ENCODE results near the gene GEMIN8.

The GEMIN8 gene

GRCh38 chrX:14017399-14017798 lies 12.3 kb downstream of the GEMIN8 start:
- H3K27ac ChIP-seq, result no peak overlapping the region
- DNase-seq (ENCODE audit: low read depth, low spot score), result no peak

DNA sequence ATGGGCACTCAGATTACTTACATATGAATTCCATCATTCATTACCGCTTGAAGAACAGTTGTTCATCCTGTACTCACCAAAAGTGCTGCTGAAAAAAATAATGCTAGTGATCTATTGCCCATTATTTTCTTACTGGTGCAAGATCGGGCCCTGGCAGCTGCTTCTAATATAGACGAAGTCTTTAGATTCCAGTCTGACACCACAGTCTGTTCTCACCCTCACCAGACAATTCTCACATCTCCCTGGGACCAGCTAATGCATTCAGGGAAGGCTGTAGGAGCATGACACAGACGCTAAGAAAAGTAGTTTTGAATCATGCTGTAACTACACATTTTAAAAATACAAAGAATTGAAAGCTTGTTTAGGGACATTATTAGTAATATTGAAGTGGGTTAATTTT lies 13.8 kb downstream of the GEMIN8 start:
- no peak overlapping the region for H3K27ac ChIP-seq
- DNase-seq (ENCODE audit: low read depth, low spot score), result no peak

DNA sequence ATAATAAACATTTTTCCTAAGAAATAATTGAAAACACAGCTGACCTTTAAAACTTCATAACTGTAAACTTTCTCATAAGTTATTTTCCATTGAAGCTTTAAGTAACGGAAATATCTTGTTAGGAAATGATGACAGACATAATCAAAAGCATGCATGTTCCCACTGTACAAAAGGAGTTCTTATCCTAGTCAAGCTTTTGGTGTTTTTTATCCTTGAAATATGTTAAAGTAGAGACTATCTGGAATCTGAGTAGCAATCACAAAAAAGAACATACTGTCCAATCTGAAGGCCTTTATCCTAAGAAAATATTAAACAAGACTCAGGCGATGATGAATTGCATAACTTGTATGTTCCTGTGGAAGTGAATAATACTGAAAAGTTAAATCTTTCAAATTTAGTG lies 14.4 kb downstream of the GEMIN8 start:
- no peak for DNase-seq (ENCODE audit: low read depth, low spot score)
- no peak overlapping the region for H3K27ac ChIP-seq

DNA sequence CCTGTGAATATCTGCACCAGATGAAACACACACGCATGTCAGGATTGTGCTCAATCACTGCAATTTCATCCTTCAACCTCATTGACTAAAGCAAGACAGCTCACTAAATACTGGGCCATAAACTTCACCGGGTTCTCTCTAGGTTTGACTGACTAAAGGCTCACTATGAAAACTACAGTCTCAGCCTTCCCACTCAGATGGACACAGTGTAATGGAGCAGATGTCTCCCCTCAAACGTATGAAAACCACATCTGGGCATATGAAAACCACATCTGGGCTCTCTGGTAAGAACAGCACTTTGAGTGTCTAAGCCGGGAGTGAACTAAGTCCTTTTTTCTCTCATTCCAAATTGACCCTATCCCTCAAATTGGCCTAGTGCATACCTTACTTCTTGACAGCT lies 15.2 kb downstream of the GEMIN8 start:
- no peak for DNase-seq (ENCODE audit: low read depth, low spot score)
- H3K27ac ChIP-seq, result no peak overlapping the region

GRCh38 chrX:14013054-14013453 lies 16.6 kb downstream of the GEMIN8 start:
- DNase-seq (ENCODE audit: low read depth, low spot score), result no peak
- no peak overlapping the region for H3K27ac ChIP-seq

- DNase-seq (ENCODE audit: low read depth, low spot score), result no peak
- H3K27ac ChIP-seq, result peak overlapping the region; percentile 61
Observed at GRCh38 chrX:14010566-14010965, 19.1 kb downstream of the GEMIN8 start.

DNA sequence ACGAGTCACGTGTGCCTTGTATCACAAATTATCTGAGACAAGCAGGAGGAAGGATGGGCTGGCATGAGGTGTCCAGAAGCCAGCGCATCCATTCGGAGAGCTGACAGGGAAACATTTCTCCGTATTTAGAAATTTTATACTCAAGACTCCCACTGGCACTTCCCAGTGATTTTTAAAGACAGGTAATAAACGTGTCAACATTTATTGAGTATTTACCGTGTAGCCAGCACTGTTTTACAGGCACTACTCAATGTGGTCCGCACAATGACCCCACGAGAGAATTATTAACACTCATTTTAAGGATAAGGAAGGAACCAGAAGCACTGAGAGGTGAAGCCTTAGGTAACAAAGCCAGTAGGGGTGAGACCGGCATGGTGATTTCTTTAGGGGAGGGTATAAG lies 23.2 kb downstream of the GEMIN8 start:
- H3K27ac ChIP-seq, result no peak overlapping the region
- DNase-seq (ENCODE audit: low read depth, low spot score), result no peak

- H3K27ac ChIP-seq, result no peak overlapping the region
- DNase-seq (ENCODE audit: low read depth, low spot score), result no peak
Observed at GRCh38 chrX:14003876-14004425, 25.7 kb downstream of the GEMIN8 start.

DNA sequence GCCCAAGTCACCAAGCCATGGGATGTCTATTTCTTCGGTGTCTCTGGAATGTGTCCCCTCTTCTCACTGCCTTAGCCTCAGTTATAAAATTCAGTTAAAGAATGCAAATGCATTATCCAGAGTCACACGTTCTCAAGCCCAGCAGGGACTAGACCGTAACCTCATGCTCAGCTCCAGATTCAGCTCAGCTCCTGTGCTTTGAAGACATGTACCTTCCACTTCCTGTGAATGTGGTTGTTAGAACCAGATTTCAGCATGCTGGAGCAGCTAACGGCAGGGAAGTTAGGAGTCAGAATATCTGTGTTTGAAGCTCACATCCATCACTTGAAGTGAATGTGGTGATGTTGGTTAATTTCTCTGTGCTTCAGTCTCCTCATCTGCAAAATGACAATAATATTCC lies 26.7 kb downstream of the GEMIN8 start:
- no peak overlapping the region for H3K27ac ChIP-seq
- DNase-seq (ENCODE audit: low read depth, low spot score), result no peak

DNA sequence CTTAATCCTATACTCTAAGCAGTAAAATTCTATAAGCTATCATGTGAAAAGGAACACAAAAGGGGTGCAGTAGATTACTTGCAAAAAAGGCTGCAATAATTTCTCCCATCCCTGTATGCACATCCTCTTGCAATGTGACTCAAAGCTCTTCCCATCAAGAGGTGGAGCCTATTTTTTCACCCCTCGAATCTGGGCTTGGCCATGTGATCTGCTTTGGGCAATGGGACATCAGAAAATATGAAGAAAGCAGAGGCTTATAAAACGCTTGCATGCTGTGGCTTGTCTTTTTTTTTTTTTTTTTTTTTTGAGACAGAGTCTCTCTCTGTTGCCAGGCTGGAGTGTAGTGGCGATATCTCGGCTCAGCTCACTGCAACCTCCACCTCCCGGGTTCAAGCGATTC lies 33.0 kb downstream of the GEMIN8 start:
- no peak for DNase-seq (ENCODE audit: low read depth, low spot score)
- H3K27ac ChIP-seq, result no peak overlapping the region

DNA sequence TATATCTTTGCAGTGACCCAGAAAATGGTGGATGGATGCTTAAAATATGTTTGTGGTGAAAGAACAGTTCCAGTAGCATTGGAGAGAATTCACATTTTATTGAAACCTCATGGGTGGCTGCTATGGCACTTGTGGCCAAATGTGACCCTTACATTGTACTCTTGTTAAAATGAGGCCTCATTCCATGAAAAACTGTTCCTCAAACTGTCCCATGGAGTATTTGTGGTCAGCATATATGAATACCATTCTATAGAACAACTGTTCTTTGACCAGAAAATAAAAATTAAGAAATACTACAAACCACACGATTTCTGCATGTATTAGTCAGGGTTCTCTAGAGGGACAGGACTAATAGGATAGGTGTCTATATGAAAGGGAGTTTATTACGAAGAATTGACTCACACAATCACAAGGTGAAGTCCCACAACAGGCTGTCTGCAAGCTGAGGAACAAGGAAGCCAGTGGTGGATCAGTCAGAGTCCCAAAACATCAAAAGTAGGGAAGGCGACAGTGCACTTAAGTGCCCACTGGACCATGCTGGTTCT lies 35.1 kb downstream of the GEMIN8 start:
- peak; percentile 10 for DNase-seq (ENCODE audit: low read depth, low spot score)
- peak overlapping the region; percentile 13 for H3K27ac ChIP-seq

DNA sequence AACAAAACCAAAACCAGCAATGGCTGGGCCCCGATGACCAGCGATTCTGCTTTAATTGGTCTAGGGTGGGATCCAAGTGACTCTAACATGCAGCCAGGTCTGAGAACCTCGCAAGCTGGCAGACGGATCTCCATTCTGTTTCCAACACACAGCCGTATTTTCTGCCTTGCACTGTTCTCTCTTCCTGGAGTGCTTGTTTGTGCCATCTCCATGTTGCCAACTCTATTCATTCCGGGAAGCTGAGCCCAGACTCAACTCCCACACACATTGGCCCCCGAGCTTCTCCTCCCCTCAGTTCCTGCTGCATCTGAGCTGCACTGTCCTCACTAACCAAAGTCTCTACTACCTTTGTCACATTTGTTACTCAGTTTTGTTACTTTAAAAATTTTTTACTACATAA lies 35.6 kb downstream of the GEMIN8 start:
- DNase-seq (ENCODE audit: low read depth, low spot score), result no peak
- peak overlapping the region; percentile 13 for H3K27ac ChIP-seq

DNA sequence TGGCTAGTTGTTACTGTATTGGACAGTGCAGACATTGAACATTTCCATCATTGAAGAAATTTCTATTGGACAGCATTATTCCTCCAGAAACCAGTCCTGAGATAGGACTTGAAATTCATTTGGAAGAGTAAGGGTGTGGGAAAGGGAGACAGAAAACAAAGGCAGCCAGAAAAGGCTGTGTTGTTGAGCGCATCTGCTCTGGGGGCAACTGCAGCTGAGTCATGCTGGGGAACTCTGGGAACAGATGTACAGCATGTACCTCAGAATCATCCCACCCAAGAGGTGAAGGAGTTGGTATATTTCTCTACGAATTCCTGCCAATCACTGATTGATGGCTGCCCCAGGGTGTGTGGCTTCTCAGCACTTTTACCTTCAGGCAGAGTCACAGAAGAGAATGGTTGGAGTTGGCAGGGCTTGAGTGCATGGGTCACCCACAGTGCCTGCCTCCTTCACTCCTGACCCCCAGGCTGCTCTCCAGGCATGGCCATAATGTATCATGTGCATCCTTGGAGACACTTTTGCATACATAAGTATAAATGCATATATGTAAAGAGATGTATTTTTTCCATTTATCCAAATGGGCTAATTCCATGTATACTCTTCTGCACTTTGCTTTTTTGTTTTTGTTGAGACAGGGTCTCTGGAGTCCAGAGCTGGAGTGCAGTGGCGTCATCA lies 39.4 kb downstream of the GEMIN8 start:
- no peak overlapping the region for H3K27ac ChIP-seq
- no peak for DNase-seq (ENCODE audit: low read depth, low spot score)

- no peak for DNase-seq (ENCODE audit: low read depth, low spot score)
- H3K27ac ChIP-seq, result no peak overlapping the region
Observed at GRCh38 chrX:13985697-13986435, 43.8 kb downstream of the GEMIN8 start.

DNA sequence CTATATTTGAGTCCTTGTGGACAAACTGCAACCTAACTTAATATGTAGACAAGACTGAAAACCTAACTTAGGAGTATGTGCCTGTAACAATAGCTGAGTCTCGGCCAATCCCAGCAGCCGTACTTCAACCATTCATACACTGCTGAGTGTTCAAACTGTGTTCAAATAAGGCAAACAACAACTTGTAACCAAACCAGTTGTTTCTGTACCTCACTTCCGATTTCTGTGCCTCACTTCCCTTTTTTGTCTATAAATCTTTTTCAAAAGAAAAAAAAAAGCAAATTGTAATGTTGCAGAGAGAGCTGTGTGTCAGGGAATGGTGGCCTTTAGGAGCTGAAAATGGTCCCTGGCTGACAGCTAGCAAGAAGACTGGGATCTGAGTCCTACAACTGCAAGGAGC lies 46.0 kb downstream of the GEMIN8 start:
- DNase-seq (ENCODE audit: low read depth, low spot score), result no peak
- no peak overlapping the region for H3K27ac ChIP-seq

DNA sequence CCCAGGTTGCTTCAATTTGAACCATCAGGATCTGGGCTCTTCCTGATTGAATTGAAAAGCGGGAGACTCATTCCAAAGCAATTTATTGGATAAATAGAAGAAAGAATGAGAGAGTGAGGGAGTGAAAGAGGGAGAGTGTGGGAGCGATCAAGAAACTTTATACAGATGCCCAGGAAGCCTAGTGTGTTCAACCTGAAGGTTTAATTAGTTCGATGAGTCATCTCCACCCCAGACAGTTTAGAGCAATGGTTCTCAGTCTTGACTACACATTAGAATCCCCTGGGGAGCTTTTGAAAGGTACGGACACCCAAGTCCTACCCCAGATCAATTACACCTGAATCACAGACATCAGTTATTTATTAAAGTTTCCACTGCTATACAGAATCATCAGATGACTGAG lies 61.5 kb downstream of the GEMIN8 start:
- H3K27ac ChIP-seq, result no peak overlapping the region
- no peak for DNase-seq (ENCODE audit: low read depth, low spot score)

- no peak for DNase-seq (ENCODE audit: low read depth, low spot score)
- no peak overlapping the region for H3K27ac ChIP-seq
Observed at GRCh38 chrX:13967636-13968035, 62.1 kb downstream of the GEMIN8 start.

DNA sequence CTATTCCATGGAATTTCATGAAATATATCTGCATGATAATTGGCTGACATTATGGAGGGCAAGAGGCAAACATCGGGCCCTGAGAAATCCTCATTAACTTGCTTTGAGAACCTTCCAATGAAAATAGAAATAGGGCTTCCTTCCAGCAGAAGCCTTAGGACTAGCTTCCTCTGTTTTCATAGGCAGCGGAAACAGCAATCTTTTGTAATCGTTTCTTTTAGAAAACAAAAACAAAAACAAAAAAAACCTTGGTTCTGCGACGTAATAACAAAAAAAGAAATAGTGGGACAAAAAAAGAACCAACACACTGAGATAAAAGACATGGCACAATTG lies 62.9 kb downstream of the GEMIN8 start:
- H3K27ac ChIP-seq, result no peak overlapping the region
- no peak for DNase-seq (ENCODE audit: low read depth, low spot score)

- H3K27ac ChIP-seq, result no peak overlapping the region
- no peak for DNase-seq (ENCODE audit: low read depth, low spot score)
Observed at GRCh38 chrX:13966071-13966792, 63.5 kb downstream of the GEMIN8 start.

DNA sequence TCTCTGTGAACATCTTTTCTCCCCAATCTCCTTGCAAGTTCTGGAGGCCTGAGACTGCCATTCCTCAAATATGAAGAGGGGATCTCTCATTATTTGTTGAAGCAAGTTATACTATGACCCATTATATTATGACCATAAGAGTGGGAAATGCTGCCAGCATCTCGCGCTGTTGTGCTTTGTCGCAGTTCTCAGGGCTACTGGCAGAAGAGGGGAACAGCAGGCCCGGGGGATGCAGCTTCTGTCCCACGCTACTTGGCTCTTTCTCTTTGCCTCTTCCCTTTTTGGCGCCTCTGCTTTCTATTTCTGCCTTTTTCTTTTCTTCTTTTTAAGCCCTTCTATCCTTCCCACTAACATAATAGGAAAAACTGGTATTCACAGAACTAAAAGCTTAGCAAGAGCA lies 64.2 kb downstream of the GEMIN8 start:
- no peak for DNase-seq (ENCODE audit: low read depth, low spot score)

GRCh38 chrX:13956998-13957397 lies 72.7 kb downstream of the GEMIN8 start:
- DNase-seq (ENCODE audit: low read depth, low spot score), result no peak
- no peak overlapping the region for H3K27ac ChIP-seq

More for the DNA sequence above, 64.2 kb downstream of the GEMIN8 start:
- H3K27ac ChIP-seq, result no peak overlapping the region

Data from epithelial cell of prostate (primary cell).